ENCODE measurements around the gene EPG5.
A peak's percentile ranks its signal among the peaks of the same experiment; 100 is the strongest.

EPG5 gene

GRCh38 chr18:45843019-45843418 is 124.1 kb downstream of the EPG5 start:
- DNase-seq (ENCODE audit: low read depth), result no peak
- TF ChIP-seq, protein P1, sequence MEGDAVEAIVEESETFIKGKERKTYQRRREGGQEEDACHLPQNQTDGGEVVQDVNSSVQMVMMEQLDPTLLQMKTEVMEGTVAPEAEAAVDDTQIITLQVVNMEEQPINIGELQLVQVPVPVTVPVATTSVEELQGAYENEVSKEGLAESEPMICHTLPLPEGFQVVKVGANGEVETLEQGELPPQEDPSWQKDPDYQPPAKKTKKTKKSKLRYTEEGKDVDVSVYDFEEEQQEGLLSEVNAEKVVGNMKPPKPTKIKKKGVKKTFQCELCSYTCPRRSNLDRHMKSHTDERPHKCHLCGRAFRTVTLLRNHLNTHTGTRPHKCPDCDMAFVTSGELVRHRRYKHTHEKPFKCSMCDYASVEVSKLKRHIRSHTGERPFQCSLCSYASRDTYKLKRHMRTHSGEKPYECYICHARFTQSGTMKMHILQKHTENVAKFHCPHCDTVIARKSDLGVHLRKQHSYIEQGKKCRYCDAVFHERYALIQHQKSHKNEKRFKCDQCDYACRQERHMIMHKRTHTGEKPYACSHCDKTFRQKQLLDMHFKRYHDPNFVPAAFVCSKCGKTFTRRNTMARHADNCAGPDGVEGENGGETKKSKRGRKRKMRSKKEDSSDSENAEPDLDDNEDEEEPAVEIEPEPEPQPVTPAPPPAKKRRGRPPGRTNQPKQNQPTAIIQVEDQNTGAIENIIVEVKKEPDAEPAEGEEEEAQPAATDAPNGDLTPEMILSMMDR (IDR thresholded peaks at IDR 0.05; ENCODE audit: control insufficient read depth, extremely low read depth, insufficient read depth), result no peak
- H3K4me3 ChIP-seq (ENCODE audit: low read depth, low read length), result no peak overlapping the region

- TF ChIP-seq, protein P1 (IDR thresholded peaks at IDR 0.05; ENCODE audit: control insufficient read depth, extremely low read depth, insufficient read depth), result no peak
- H3K4me3 ChIP-seq (ENCODE audit: low read depth, low read length), result no peak overlapping the region
- DNase-seq (ENCODE audit: low read depth), result no peak
Measured at GRCh38 chr18:45841765-45842442, 125.2 kb downstream of the EPG5 start.

GRCh38 chr18:45841060-45841764 is 125.9 kb downstream of the EPG5 start:
- TF ChIP-seq, protein P1 (IDR thresholded peaks at IDR 0.05; ENCODE audit: control insufficient read depth, extremely low read depth, insufficient read depth), result no peak
- no peak for DNase-seq (ENCODE audit: low read depth)
- H3K4me3 ChIP-seq (ENCODE audit: low read depth, low read length), result no peak overlapping the region

DNA sequence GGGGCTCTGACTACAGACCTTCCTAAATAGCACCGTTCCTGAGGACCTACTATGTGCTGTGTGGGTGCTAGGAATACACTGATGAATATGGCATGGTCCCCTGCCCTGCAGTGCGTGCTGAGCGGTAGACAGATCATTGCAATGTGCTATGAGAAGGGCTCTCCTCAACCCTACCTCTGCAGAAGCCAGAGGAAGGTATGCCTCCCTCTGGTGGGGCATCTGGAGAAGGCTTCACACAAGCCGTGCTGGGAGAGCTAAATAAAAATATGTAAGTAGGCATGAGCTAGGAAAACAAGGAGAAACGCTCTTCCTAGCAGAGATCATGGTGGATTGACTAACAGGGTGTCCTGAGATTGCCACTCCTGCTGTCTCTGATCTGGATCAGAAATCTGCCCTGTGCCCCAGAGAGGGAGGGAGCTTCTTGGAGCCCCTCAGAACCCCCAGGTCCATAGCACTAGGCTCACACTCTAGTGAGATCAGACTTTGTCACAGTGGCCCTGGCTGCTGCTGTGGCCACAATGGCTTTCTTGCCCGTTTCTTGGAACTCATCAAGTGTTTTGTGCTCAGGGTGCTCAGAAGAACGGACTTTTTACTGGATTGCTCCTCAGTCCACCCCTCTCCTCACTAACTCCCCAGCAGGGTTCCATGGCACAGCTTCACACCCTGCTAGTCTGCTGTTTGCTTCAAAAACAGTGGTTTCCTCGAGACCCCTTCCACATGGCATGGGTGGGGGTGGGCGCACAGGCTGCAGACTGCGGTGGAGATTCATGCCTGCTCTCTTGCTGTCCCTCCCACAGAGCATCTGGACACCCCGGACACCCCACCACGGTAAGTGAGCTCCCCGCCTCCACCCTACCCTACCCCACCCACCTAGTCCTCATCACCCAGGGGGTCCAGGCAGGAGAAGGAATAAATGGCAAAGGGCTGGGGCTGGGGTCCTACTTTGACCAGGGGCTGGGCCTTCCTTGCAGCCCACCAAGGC is 127.4 kb downstream of the EPG5 start:
- peak; percentile 34 for DNase-seq (ENCODE audit: low read depth)
- TF ChIP-seq, protein P1 (IDR thresholded peaks at IDR 0.05; ENCODE audit: control insufficient read depth, extremely low read depth, insufficient read depth), result peak; percentile 66
- no peak overlapping the region for H3K4me3 ChIP-seq (ENCODE audit: low read depth, low read length)

GRCh38 chr18:45838302-45839070 is 128.6 kb downstream of the EPG5 start:
- TF ChIP-seq, protein P1 (IDR thresholded peaks at IDR 0.05; ENCODE audit: control insufficient read depth, extremely low read depth, insufficient read depth), result no peak
- no peak overlapping the region for H3K4me3 ChIP-seq (ENCODE audit: low read depth, low read length)
- DNase-seq (ENCODE audit: low read depth), result no peak
